GM18519 (cell line): ENCODE results near the gene SUGCT.
"Not testable (repeated sequence)": the region's sequence is repeated elsewhere in the genome, so short reads cannot be mapped to it uniquely, and the experiment has no call there.

ENCODE experiments used
- ATAC-seq: cut with Tn5 transposase; IDR thresholded peaks from one replicate; pipeline ENCODE4 v1.9.1; 2021; ENCODE audit warnings: mild to moderate bottlenecking, moderate library complexity; ENCODE audit not compliant: unreplicated experiment, low FRiP score

The SUGCT gene

DNA sequence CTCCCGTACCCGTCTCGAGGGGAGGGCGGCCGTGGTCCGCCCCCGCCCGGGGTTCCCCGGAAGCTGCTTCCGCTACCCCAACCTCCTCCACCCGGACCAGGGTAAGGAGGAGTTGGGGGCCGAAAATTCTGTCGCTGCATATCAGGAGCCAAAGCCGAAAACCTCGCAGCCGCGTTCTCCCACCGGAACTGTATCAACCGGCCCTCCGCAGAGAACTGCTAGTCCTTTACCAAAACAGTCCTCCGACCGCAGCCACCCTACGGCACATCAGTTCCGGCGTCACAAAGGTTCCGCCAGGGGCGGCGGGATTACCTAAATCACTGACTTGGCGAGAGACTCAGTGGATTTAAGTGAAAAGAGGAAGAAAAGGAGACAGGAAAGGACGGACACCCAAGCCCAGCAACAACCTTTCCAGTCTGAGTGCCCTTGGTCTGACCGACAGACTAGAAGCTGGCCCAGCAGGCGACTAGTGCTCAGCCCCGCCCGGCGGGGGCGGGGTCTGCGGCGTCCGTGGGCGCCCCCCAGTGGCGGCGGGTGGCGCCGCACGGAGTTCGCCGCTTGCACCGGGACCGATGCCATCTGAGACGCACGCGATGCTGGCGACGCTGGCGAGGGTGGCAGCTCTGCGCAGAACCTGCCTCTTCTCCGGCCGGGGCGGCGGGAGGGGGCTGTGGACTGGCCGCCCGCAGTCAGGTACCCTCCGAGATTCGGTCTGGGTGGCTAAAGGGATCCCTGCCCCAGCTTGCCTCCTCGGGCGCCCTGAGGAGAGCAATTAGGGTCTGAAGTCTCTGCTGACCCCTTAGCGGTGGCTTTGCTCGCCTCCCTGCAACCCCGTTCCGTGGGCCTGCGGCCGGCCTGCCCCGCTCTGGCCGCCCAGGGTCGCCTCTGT lies at the start of gene SUGCT, which contains the start of gene MPLKIP:
Gene SUGCT, plus strand, starts transcription at position 578 of the 889 bp plus-strand sequence.
Gene MPLKIP, minus strand, starts transcription at position 195 of the 889 bp plus-strand sequence. Its CDS starts 55 bp downstream, at position 140.
- ATAC-seq, result peak; percentile 85

GRCh38 chr7:40092182-40092581 lies 42.6 kb upstream of the SUGCT start:
- ATAC-seq, result no peak

GRCh38 chr7:40093631-40094350 lies 41.0 kb upstream of the SUGCT start:
- no peak for ATAC-seq

GRCh38 chr7:40095230-40095629 lies 39.6 kb upstream of the SUGCT start:
- ATAC-seq, result no peak

GRCh38 chr7:40095695-40096327 lies 39.0 kb upstream of the SUGCT start:
- no peak for ATAC-seq

DNA sequence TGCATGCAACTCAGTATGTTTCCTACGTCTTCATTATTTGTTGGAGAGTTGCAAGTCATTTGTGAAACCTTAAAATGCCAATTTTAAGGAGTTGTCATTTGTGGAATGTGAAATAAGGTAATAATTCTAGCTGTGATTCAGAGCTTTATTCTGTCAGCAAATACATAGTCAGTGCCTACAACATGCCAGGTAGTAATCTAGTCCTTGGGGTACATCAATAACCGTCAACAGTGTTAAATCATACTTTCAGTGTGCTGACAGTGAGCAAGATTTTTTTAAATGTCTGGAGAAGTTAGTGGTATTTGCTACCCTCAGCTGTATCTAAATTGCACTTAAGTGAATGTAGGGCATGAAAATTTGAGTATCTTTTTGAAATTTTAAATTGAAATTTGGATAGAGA lies 37.1 kb upstream of the SUGCT start:
- ATAC-seq, result no peak

DNA sequence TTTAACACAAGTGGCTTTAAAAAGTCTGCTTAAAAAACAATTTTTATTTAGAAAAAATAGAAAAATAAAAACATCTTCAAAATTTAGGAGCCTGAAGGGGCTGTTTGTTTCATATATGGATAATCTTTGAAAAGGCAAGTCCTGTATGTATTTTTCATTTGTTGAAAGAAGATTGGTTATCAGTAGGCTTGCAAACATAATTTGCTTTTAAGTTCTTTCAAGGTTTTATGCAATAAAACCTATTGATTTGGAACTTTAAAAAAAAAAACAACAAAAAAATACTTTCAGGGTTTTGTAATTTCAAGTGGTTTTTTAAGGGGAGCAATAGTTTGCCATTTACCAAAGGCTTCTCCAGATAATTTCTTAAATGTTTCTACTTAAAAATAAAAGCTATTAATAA lies 36.0 kb upstream of the SUGCT start:
- no peak for ATAC-seq

DNA sequence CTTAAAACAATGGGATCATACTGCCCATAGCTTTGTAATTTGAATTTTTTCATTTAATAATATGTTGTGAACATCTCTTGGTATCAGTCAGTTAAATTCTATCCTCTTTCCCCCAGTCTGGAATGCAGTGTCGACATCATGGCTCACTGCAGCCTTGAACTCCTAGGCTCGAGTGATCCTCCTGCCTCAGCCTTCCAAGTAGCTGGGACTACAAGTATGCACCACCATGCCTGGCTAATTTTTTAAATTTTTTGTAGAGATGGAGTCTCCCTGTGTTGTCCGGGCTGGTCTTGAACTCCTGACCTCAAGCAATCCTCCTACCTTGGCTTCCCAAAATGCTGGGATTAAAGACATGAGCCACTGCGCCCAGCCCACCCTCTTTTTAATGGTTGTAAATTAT lies 35.0 kb upstream of the SUGCT start:
- no peak for ATAC-seq

- ATAC-seq, result no peak
Observed at GRCh38 chr7:40101201-40101600, 33.6 kb upstream of the SUGCT start.

- ATAC-seq, result no peak
Observed at GRCh38 chr7:40102897-40103296, 31.9 kb upstream of the SUGCT start.

GRCh38 chr7:40105879-40106473 lies 28.8 kb upstream of the SUGCT start:
- no peak for ATAC-seq

GRCh38 chr7:40115936-40116335 lies 18.9 kb upstream of the SUGCT start:
- no peak for ATAC-seq

DNA sequence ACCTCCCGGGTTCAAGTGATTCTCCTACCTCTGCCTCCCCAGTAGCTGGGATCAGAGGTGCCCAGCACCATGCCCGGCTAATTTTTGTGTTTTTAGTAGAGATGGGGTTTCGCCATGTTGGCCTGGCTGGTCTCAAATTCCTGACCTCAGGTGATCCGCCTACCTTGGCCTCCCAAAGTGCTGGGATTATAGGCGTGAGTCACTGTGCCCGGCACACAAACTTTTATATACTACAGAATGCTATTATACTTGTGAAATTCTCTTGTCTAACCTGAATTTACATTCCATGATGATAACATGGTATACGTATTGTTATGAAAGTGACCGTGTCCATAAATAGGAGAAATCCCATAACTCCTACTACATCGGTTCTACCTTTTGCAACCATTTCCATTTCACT lies 17.6 kb upstream of the SUGCT start:
- not testable (repeated sequence) for ATAC-seq

- not testable (repeated sequence) for ATAC-seq
Observed at GRCh38 chr7:40118201-40118600, 16.6 kb upstream of the SUGCT start.

DNA sequence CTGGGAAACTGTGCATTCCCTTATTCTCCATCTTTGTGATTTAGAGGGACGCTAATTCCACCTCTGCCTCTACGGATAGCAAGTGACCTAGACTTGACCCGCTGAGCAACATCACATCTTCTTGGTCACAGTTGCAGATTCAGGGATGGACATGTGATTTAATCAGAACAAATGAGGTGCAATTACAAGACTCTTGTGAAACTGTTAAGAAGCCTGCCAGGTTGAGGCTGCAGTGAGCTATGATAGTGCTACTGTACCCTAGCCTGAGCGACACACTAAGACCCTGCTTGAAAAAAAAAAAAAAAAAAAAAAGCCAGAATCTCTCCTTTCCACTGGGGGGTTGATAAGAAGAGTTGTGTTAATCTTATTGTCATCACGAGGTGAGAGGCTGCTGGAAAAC lies 14.8 kb upstream of the SUGCT start:
- no peak for ATAC-seq

GRCh38 chr7:40122100-40122939 lies 12.5 kb upstream of the SUGCT start:
- not testable (repeated sequence) for ATAC-seq

DNA sequence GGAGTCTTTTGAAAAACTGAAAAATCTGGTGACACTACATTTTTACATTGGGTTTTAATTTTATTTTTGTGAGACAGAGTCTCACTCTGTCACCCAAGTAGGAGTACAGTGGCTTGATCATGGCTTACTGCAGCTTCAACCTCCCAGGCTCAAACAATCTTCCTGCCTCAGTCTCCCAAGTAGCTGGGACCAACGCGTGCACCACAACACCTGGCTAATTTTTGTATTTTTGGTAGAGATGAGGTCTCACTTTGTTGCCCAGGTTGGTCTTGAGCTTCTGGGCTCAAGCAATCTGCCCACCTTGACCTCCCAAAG lies 11.9 kb upstream of the SUGCT start:
- no peak for ATAC-seq

DNA sequence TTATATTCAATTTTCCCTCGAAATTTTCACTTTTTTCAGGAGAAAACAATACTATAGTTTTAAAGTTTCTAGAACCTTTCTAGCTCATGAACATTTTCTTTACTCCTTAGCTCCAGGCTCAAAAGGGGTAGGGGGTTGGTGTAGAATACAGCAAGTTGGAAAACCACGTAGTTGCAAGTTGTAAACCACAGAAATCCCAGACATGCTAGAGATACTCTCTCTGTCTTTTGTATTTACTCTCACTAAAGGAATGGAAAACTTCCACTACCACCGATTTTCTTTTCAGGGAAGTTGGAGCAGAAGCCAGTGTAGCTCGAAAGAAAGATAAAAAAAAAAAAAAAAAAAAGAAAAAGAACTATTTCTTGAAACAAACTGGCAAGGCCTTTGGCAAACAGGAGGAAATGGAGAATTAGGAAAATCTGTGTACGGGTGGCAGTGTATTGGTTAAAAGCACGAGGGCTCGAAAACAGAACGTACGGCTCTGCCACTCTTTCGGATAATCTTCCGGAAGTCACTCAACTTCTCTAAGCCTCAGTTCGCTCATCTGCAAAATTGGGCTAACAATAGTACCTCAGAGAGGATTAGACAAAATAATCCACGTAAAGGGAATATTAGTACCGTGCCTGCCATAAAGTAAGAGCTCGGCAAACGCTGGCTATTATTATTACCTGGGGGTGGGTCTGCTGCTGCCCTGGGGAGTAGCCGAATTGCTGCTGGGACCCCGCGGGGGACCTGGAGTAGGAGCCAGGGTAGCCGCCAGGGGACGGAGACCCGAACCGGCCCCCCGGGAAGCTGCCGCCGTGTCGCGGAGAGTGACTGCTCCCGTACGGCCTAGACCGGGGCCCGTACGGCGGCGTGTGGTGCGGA lies 1.0 kb upstream of the SUGCT start:
- ATAC-seq, result peak; percentile 3

- no peak for ATAC-seq
Observed at GRCh38 chr7:40135317-40135610, 459 bp downstream of the SUGCT start.
